OCI-M2 (cell line): ENCODE results near the gene TMEM201.
"Not testable (repeated sequence)": the region's sequence is repeated elsewhere in the genome, so short reads cannot be mapped to it uniquely, and the experiment has no call there.

Experiments
- DNase-seq: peaks from one replicate; lab custom pipeline; 2025; ENCODE audit not compliant: unreplicated experiment; lab: John Stamatoyannopoulos, UW

TMEM201 gene

DNA sequence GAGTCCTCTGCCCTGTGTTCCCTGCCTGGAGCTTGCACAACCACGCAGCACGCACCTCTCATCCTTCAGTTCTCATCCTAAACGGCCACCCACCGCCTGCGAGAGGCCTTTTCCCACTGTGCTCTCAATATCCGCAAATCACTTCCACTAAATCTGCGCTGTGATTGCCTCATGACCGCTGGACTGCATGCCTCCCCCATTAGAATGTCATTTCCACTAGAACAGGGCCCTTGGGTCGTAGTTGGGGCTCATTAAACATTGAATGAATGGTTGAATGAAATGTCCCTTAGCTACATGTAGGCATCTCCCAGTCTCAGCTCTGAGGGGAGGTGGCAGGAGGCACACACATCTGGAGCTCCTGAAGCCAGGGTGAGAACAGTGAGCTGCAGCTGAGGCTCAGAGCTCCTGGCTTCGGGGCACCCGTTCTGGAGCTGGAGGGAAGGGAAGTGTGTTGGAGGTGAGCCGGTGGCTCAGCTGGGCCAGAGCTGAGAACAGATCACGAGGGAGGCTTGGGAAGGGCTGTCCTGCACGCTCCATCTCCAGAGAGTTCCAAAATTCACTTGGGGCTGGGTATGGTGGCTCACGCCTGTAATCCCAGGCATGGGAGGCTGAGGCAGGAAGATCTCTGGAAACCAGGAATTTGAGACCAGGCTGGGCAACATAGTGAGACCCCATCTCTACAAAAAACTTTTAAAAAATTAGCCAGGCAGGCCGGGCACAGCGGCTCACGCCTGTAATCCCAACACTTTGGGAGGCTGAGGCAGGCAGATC, 30.4 kb downstream of the TMEM201 start:
- no peak for DNase-seq

- no peak for DNase-seq
These were observed 32.3 kb downstream of the TMEM201 start for GRCh38 chr1:9621032-9621431.

DNA sequence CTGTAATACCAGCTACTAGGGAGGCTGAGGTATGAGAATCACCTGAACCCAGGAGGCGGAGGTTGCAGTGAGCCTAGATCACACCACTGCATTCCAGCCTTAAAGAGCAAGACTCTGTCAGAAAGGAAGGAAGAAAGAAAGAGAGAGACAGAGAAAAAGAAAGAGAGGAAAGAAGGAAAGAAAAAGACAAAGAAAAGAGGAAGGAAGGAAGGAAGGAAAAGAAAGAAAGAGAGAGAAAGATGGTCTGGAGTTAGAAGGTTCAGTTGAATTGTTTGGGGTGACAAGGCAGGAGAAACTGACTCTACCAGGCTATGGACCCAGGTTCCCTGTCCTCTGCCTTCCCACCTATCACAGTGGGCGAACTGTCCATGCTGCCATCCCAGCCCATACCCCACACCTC, 35.4 kb downstream of the TMEM201 start:
- DNase-seq, result no peak

GRCh38 chr1:9625030-9625429, 36.3 kb downstream of the TMEM201 start:
- DNase-seq, result not testable (repeated sequence)

DNA sequence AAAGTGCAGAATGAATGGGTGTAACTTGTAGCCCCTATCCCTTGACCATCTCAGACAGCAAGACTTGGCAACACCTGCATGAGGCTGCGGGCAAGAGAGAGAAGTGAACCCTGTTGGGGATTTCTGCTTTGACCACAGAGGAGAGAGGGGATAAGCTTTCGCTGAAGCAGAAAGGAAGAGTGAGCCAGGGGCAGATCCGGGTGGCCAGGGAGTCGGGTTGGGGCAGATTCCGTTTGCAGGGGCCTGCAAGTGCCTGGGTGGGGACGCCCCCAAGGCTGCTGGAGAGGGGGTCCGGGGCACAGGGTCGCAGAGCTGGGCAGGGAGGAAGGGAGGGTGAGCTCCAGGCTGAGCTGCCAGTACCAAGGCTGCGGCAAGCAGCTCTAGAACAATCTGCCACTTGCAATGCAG, 37.5 kb downstream of the TMEM201 start:
- no peak for DNase-seq

- DNase-seq, result no peak
These were observed 40.1 kb downstream of the TMEM201 start for GRCh38 chr1:9628541-9629444.

GRCh38 chr1:9629445-9630201, 40.9 kb downstream of the TMEM201 start:
- no peak for DNase-seq

DNA sequence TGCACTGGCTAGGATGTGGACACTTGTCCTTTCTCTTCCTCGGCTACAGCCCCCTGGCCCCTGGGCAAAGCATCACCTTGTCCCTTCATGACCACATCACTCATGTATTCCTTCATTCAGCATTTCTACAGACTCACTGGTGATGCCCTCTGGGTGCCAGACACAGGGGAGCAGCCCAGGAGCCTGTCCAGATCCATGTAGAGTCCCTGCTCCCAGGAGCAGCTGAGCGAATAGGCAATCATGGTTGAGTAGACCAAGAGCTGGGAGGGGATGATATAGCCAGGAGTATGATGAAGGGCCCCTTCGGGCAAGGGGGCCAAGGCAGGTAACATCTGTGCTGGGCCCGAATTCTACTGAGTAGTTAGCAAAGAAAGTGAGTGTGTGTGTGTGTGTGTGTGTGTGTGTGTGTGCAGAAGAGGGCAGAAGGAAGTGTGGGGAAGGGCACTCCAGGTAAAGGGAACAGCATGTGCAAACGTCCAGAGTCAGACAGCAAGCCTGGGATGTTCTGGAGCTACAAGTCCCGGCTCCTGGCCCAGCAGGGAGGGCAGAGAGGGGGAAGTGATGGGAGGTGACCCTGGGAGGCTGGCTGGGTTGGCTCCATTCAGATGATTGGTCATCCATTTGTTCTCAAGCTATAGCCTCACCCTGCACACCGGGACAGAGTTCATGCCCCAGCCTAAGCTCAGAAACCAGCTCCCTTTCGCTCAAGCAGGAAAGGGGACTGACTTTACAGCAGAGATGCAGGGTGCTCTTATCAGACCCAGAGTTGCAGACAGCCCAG, 41.8 kb downstream of the TMEM201 start:
- no peak for DNase-seq

- no peak for DNase-seq
These were observed 42.9 kb downstream of the TMEM201 start for GRCh38 chr1:9631613-9632012.

DNA sequence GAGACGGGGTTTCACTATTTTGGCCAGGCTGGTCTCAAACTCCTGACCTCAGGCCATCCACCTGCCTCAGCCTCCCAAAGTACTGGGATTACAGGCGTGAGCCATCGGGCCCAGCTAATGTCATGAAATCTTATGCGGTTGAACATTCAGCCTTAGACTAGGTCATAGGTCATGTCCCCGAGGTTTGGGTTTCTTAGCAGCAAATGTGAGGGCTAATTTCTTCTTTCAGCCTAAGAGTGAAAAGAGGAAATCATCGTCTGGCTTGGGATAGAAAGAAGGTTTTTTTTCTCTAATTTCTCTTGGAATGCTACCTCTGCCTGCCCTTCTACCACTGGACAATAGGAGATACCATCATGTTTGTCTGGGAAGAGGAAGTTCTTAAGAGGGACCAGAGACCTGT, 44.8 kb downstream of the TMEM201 start:
- no peak for DNase-seq

DNA sequence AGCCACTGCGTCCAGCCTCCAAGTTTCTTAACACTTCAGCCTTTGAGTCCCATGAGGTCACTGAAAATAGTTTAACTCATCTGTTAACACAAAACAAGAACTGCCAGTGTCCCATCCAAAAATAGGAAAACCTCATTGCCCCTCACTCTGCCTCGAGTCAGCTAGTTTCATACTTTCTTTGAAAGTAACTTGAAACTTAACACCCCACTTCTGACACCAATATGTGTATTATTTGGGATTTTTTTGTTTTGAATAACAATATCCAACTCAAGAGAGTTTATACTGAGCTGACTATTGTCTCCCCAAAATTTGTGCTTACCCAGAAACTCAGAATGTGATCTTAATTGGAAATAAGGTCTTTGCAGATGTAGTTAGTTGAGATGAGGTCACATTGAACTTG, 45.9 kb downstream of the TMEM201 start:
- DNase-seq, result no peak

- DNase-seq, result no peak
These were observed 50.5 kb downstream of the TMEM201 start for GRCh38 chr1:9639227-9639626.

GRCh38 chr1:9643351-9644256, 54.9 kb downstream of the TMEM201 start:
- DNase-seq, result no peak

- DNase-seq, result no peak
These were observed 57.3 kb downstream of the TMEM201 start for GRCh38 chr1:9646037-9646436.

DNA sequence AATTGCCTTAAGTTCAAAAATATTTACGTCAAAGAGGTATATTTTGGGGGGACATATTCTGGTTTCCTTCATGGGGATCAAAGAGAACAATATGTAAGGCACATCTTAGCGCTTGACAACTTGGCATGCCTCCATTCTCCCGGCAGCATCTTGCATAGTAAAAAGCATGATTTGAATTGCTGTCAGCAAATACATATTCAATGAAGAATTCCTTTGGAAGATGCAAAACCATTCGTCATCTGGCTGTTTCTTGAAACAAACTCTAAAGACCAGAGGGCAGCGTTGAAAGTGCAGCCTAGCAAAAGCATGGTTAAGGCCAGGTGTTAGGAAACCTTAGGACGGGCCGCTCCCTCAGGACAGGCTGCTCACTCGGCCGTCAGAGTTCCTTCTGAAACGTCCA, 59.5 kb downstream of the TMEM201 start:
- no peak for DNase-seq

DNA sequence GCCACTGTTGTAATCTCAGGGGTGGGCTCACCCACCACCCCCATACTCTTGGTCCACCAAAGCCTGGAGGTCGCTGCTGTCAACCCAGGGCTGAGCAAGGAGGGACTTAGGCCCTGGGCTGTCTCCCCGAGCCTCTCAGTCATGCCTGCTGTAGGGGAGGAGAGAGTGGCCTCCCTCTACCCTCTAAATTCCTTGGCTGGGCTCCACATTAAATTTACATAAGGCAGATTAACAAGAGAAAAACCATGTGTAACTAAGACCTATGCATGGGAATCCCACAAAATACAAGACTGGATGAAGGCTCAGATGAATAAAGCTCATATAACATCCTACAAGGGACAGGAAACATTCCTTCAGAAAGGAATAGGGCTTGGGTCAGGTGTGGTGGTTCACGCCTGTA, 61.1 kb downstream of the TMEM201 start:
- no peak for DNase-seq

- no peak for DNase-seq
These were observed 62.5 kb downstream of the TMEM201 start for GRCh38 chr1:9651220-9651564.

- DNase-seq, result no peak
These were observed 63.1 kb downstream of the TMEM201 start, which contains the start of gene PIK3CD for GRCh38 chr1:9651565-9652378. Gene PIK3CD, plus strand, starts transcription at chr1:9651731. Its CDS starts 58,725 bp downstream, at chr1:9710456.
